Activated CD8-positive, alpha-beta memory T cell treated with anti-CD3 and anti-CD28 coated beads, Interleukin-2, amount 50 U/mL, for 1 hour (primary cell): ENCODE measurements around the gene HOMER2.
"Not testable (repeated sequence)": the region's sequence is repeated elsewhere in the genome, so short reads cannot be mapped to it uniquely, and the experiment has no call there.

ENCODE experiments used
- DNase-seq: peaks from one replicate; pipeline ENCODE4 v3.0.0-alpha.2; 2020; ENCODE audit errors: extremely low read depth

Gene HOMER2

GRCh38 chr15:82964890-82965289 lies 12.4 kb upstream of the HOMER2 start:
- DNase-seq: no peak

- no peak for DNase-seq
Observed at GRCh38 chr15:82963471-82964341, 11.2 kb upstream of the HOMER2 start.

- no peak for DNase-seq
Observed at GRCh38 chr15:82960766-82961165, 8.2 kb upstream of the HOMER2 start.

GRCh38 chr15:82959423-82959822 lies 6.9 kb upstream of the HOMER2 start:
- DNase-seq: no peak

GRCh38 chr15:82958638-82959037 lies 6.1 kb upstream of the HOMER2 start:
- DNase-seq: no peak

GRCh38 chr15:82951472-82952157 lies 905 bp downstream of the HOMER2 start:
- DNase-seq: no peak

GRCh38 chr15:82950746-82951370 lies 1.7 kb downstream of the HOMER2 start:
- no peak for DNase-seq

- no peak for DNase-seq
Observed at GRCh38 chr15:82950295-82950694, 2.2 kb downstream of the HOMER2 start.

GRCh38 chr15:82946155-82946701 lies 6.3 kb downstream of the HOMER2 start:
- no peak for DNase-seq

- DNase-seq: no peak
Observed at GRCh38 chr15:82945326-82945725, 7.2 kb downstream of the HOMER2 start.

- DNase-seq: no peak
Observed at GRCh38 chr15:82944821-82945220, 7.7 kb downstream of the HOMER2 start.

- no peak for DNase-seq
Observed at GRCh38 chr15:82944056-82944455, 8.5 kb downstream of the HOMER2 start.

- no peak for DNase-seq
Observed at GRCh38 chr15:82943176-82943575, 9.3 kb downstream of the HOMER2 start.

- DNase-seq: no peak
Observed at GRCh38 chr15:82942691-82943090, 9.8 kb downstream of the HOMER2 start.

- not testable (repeated sequence) for DNase-seq
Observed at GRCh38 chr15:82939678-82940077, 12.8 kb downstream of the HOMER2 start.

- no peak for DNase-seq
Observed at GRCh38 chr15:82937712-82938058, 14.8 kb downstream of the HOMER2 start.

GRCh38 chr15:82936966-82937711 lies 15.4 kb downstream of the HOMER2 start:
- no peak for DNase-seq

GRCh38 chr15:82935382-82935781 lies 17.1 kb downstream of the HOMER2 start:
- DNase-seq: no peak

- no peak for DNase-seq
Observed at GRCh38 chr15:82934100-82934880, 18.2 kb downstream of the HOMER2 start.

GRCh38 chr15:82933576-82933975 lies 18.9 kb downstream of the HOMER2 start:
- no peak for DNase-seq

- no peak for DNase-seq
Observed at GRCh38 chr15:82931221-82931620, 21.3 kb downstream of the HOMER2 start.
